Sigmoid colon (tissue), 7 donors: ENCODE results near the gene HIF3A. TPM values are rescaled to one million over a fixed set of nuclear protein-coding genes. Genes with fewer than 3 reads are reported as not detected.

Experiments used
- DNase-seq: peaks from one replicate; pipeline ENCODE4 v3.0.0-alpha.2; 2019
- H3K27ac ChIP-seq, 4 donors: fragments of 200-600 bp; sonication (generic); one replicate each; pipeline ENCODE4 v1.5.1; 2016 to 2019; ENCODE audit warnings: mild to moderate bottlenecking in 1 of 4
- H3K27me3 ChIP-seq, 3 donors: fragments of 200-600 bp; sonication (generic); one replicate each; pipeline ENCODE4 v1.5.1; 2019; ENCODE audit warnings: mild to moderate bottlenecking in 1 of 3
- H3K36me3 ChIP-seq, 4 donors: fragments of 200-600 bp; sonication (generic); one replicate each; pipeline ENCODE4 v1.5.1; 2016 to 2019
- H3K4me1 ChIP-seq, 4 donors: fragments of 200-600 bp; sonication (generic); one replicate each; pipeline ENCODE4 v1.5.1; 2017 to 2019
- H3K4me3 ChIP-seq, 4 donors: fragments of 200-600 bp; sonication (generic); one replicate each; pipeline ENCODE4 v1.5.1; 2017 to 2019; ENCODE audit warnings: mild to moderate bottlenecking in 2 of 4, moderate library complexity in 1 of 4
- H3K9me3 ChIP-seq, 4 donors: fragments of 200-600 bp in 3 of 4; sonication (generic) in 3 of 4; one replicate each; pipeline versions ENCODE4 v1.5.1 to v1.6.1; 2013 to 2019
- CTCF ChIP-seq, 4 experiments: fragments of 450-650 bp in 3 of 4; fragments of 200-600 bp in 1 of 4; IDR thresholded peaks; one replicate each; pipeline ENCODE4 v1.5.1; 2016 to 2019; ENCODE audit warnings: antibody characterized with exemption in 4 of 4, mild to moderate bottlenecking in 3 of 4, moderate library complexity in 2 of 4
- EP300 ChIP-seq, 4 donors: sonication (generic); formaldehyde crosslinking; IDR thresholded peaks; one replicate each; pipeline ENCODE4 v1.6.1; 2017; ENCODE audit warnings: antibody characterized with exemption in 4 of 4
- POLR2A ChIP-seq, 2 donors: fragments of 450-650 bp; IDR thresholded peaks; one replicate each; pipeline ENCODE4 v1.6.1; 2016; ENCODE audit warnings: antibody characterized with exemption in 2 of 2, mild to moderate bottlenecking in 2 of 2, moderate library complexity in 2 of 2
- POLR2AphosphoS5 ChIP-seq, 4 donors: sonication (generic); formaldehyde crosslinking; IDR thresholded peaks; one replicate each; pipeline ENCODE4 v1.6.1; 2017; ENCODE audit warnings: antibody characterized with exemption in 4 of 4
- WGBS, 2 donors: extraction: QIAGEN DNeasy Blood & Tissue Kit; methylation state at CpG; one replicate each; pipeline ENCODE4 v1.1.7; 2013; 5-methylcytosine and 5-hydroxymethylcytosine counted together
- intact Hi-C: fragments of 100-400 bp; cut with DNase I; formaldehyde crosslinking; loops from one replicate; pipeline ENCODE4 v1.15.1; 2023
- polyA plus RNA-seq, 3 donors: library from polyadenylated mRNA; stranded (reverse); fragments of 200-250 nt; gene quantifications; one replicate each; pipeline ENCODE4 v1.2.3, GENCODE V29; 2013
- total RNA-seq, 4 donors: library from RNA; depleted of rRNA; stranded (reverse); fragments of >200 nt; gene quantifications; one replicate each; pipeline ENCODE4 v1.1.0, GENCODE V29; 2016
- donor health status: healthy with polysubstance abuse.
- donor health status: Bipolar disorder and iron deficiency.
- donor health status: healthy.

The HIF3A gene
- total and polyA plus RNA-seq, 7 donors, result 1.8 to 310 (median 63.0) TPM

GRCh38 chr19:46303322-46303690, 6.5 kb downstream of the HIF3A start:
- WGBS, 2 donors, result 41 to 63% methylated on average over 10 of the region's 10 CpGs
- no peak for TF ChIP-seq POLR2A (IDR thresholded peaks at IDR 0.05)
- TF ChIP-seq EP300 (IDR thresholded peaks at IDR 0.05), result no peak
- TF ChIP-seq CTCF (IDR thresholded peaks at IDR 0.05), result no peak
- no peak for TF ChIP-seq POLR2AphosphoS5 (IDR thresholded peaks at IDR 0.05)
- Histone ChIP-seq H3K27me3 (no peaks in the 10 kb centered on the region), H3K4me3 (peak overlapping the region in 1 of 4 donors; percentile 24), H3K9me3 (no peaks in the 10 kb centered on the region), H3K36me3 (peaks cover 35 to 53% (median 48%) of the 10 kb centered on the region in 4 donors), H3K4me1 (peaks cover 0 to 58% (median 47%) of the 10 kb centered on the region in 4 donors), H3K27ac (peak overlapping the region; percentile 87 to 97 (median 91))
- intact Hi-C loops, result no loop called here
- DNase-seq, result no peak

- no peaks in the 10 kb centered on the region for H3K9me3 ChIP-seq
- 26 to 57% methylated on average over 56 of the region's 56 CpGs for WGBS, 2 donors
- H3K4me1 ChIP-seq, result peaks cover 0 to 58% (median 47%) of the 10 kb centered on the region in 4 donors
- peak overlapping the region; percentile 87 to 97 (median 91) for H3K27ac ChIP-seq
- peak; percentile 90 for DNase-seq
- H3K27me3 ChIP-seq, result no peaks in the 10 kb centered on the region
- peaks cover 39 to 58% (median 53%) of the 10 kb centered on the region in 4 donors for H3K36me3 ChIP-seq
- H3K4me3 ChIP-seq, result peak overlapping the region in 1 of 4 donors; percentile 24
- intact Hi-C loops, result no loop called here
- TF ChIP-seq CTCF (IDR thresholded peaks at IDR 0.05), result no peak
- peak in 1 of 4 donors; percentile 42 for TF ChIP-seq POLR2AphosphoS5 (IDR thresholded peaks at IDR 0.05)
- no peak for TF ChIP-seq POLR2A (IDR thresholded peaks at IDR 0.05)
- TF ChIP-seq EP300 (IDR thresholded peaks at IDR 0.05), result no peak
These were observed 7.0 kb downstream of the HIF3A start for GRCh38 chr19:46303691-46304397.

- DNase-seq, result no peak
- Histone ChIP-seq H3K4me1 (peaks cover 0 to 43% (median 30%) of the 10 kb centered on the region in 4 donors), H3K4me3 (no peak overlapping the region), H3K27ac (peak overlapping the region in 2 of 4 donors; percentile 2 to 87), H3K9me3 (no peaks in the 10 kb centered on the region), H3K36me3 (peaks cover 52 to 84% (median 78%) of the 10 kb centered on the region in 4 donors), H3K27me3 (no peaks in the 10 kb centered on the region)
- 93 to 94% methylated on average over 3 of the region's 3 CpGs for WGBS, 2 donors
- TF ChIP-seq CTCF (IDR thresholded peaks at IDR 0.05), result no peak
- TF ChIP-seq POLR2AphosphoS5 (IDR thresholded peaks at IDR 0.05), result no peak
- TF ChIP-seq EP300 (IDR thresholded peaks at IDR 0.05), result no peak
- no peak for TF ChIP-seq POLR2A (IDR thresholded peaks at IDR 0.05)
- intact Hi-C loops, result no loop called here
These were observed 9.7 kb downstream of the HIF3A start for GRCh38 chr19:46306501-46306900.

GRCh38 chr19:46308510-46308909, 11.7 kb downstream of the HIF3A start:
- no peaks in the 10 kb centered on the region for H3K27me3 ChIP-seq
- no peaks in the 10 kb centered on the region for H3K9me3 ChIP-seq
- DNase-seq, result no peak
- intact Hi-C loops, result no loop called here
- no peak overlapping the region for H3K4me3 ChIP-seq
- peaks cover 0 to 23% (median 13%) of the 10 kb centered on the region in 4 donors for H3K4me1 ChIP-seq
- peak overlapping the region in 2 of 4 donors; percentile 1 to 32 for H3K27ac ChIP-seq
- WGBS, 2 donors, result 52 to 92% methylated on average over 15 of the region's 15 CpGs
- TF ChIP-seq POLR2A (IDR thresholded peaks at IDR 0.05), result no peak
- H3K36me3 ChIP-seq, result peaks cover 62 to 100% (median 90%) of the 10 kb centered on the region in 4 donors

- H3K4me3 ChIP-seq, result no peak overlapping the region
- peaks cover 0 to 17% (median 11%) of the 10 kb centered on the region in 4 donors for H3K4me1 ChIP-seq
- intact Hi-C loops, result no loop called here
- no peak for DNase-seq
- no peaks in the 10 kb centered on the region for H3K9me3 ChIP-seq
- peaks cover 62 to 98% (median 85%) of the 10 kb centered on the region in 4 donors for H3K36me3 ChIP-seq
- TF ChIP-seq CTCF (IDR thresholded peaks at IDR 0.05), result no peak
- no peak for TF ChIP-seq EP300 (IDR thresholded peaks at IDR 0.05)
- no peak for TF ChIP-seq POLR2A (IDR thresholded peaks at IDR 0.05)
- no peak for TF ChIP-seq POLR2AphosphoS5 (IDR thresholded peaks at IDR 0.05)
- 83 to 94% methylated on average over 10 of the region's 10 CpGs for WGBS, 2 donors
- no peaks in the 10 kb centered on the region for H3K27me3 ChIP-seq
- peak overlapping the region in 1 of 4 donors; percentile 32 for H3K27ac ChIP-seq
These were observed 12.2 kb downstream of the HIF3A start for GRCh38 chr19:46309056-46309455.
